Common myeloid progenitor, CD34-positive (primary cell): ENCODE results near the gene CD6.

ENCODE experiments used
- CTCF ChIA-PET: fragments of 350-600 bp; sonication (Branson Sonifier 250); formaldehyde crosslinking; loops from one replicate; lab custom pipeline; 2021; ENCODE audit warnings: antibody characterized with exemption; lab: Charles Lee
- POLR2A ChIA-PET: fragments of 350-600 bp; sonication (Branson Sonifier 250); formaldehyde crosslinking; loops from one replicate; lab custom pipeline; 2021; ENCODE audit warnings: antibody characterized with exemption; lab: Charles Lee
- DNase-seq, 3 donors: peaks; one replicate each; pipeline versions ENCODE4 v3.0.0 to v3.0.0-alpha.2; 2013
- H3K27ac ChIP-seq, 2 experiments: 1 replicate in 1 of 2; 2 replicates in 1 of 2; pipeline ENCODE4 v1.7.0; 2013; ENCODE audit warnings: inconsistent platforms in 2 of 2, low read length in 2 of 2, mild to moderate bottlenecking in 2 of 2, low read depth in 1 of 2, moderate library complexity in 1 of 2; ENCODE audit not compliant: severe bottlenecking in 2 of 2, insufficient read depth in 1 of 2, poor library complexity in 1 of 2
- H3K27me3 ChIP-seq, 5 experiments: replicated peaks in 2 of 5; 1 replicate in 3 of 5; 2 replicates in 2 of 5; pipeline versions ENCODE4 v1.6.1 to v1.7.0; 2013; ENCODE audit warnings: low read length in 4 of 5, mild to moderate bottlenecking in 2 of 5, moderate library complexity in 2 of 5, inconsistent platforms in 1 of 5; ENCODE audit not compliant: insufficient read depth in 5 of 5, control insufficient read depth in 4 of 5
- H3K36me3 ChIP-seq, 4 experiments: 1 replicate in 2 of 4; 2 replicates in 2 of 4; pipeline versions ENCODE4 v1.6.1 to v1.7.0; 2013; ENCODE audit warnings: low read length in 3 of 4, control low read depth in 1 of 4, mild to moderate bottlenecking in 1 of 4; ENCODE audit not compliant: control insufficient read depth in 4 of 4, insufficient read depth in 4 of 4
- H3K4me1 ChIP-seq, 4 experiments: 1 replicate in 3 of 4; 2 replicates in 1 of 4; pipeline versions ENCODE4 v1.6.1 to v1.7.1; 2013; ENCODE audit warnings: low read length in 3 of 4, mild to moderate bottlenecking in 3 of 4, control low read depth in 1 of 4, inconsistent platforms in 1 of 4, moderate library complexity in 1 of 4; ENCODE audit not compliant: control insufficient read depth in 4 of 4, insufficient read depth in 4 of 4; ENCODE audit errors: control extremely low read depth in 1 of 4
- H3K4me3 ChIP-seq, 7 experiments: 1 replicate in 4 of 7; 2 replicates in 3 of 7; pipeline versions ENCODE4 v1.5.1 to v1.7.0; 2013; ENCODE audit warnings: mild to moderate bottlenecking in 7 of 7, low read length in 6 of 7, moderate library complexity in 6 of 7, inconsistent platforms in 2 of 7, low read depth in 2 of 7, control low read depth in 1 of 7; ENCODE audit not compliant: insufficient read depth in 4 of 7, control insufficient read depth in 1 of 7; ENCODE audit errors: extremely low read depth in 1 of 7
- H3K9me3 ChIP-seq, 5 experiments: 1 replicate in 4 of 5; 2 replicates in 1 of 5; pipeline versions ENCODE4 v1.6.1 to v1.7.1; 2013; ENCODE audit warnings: low read length in 4 of 5, mild to moderate bottlenecking in 2 of 5, inconsistent platforms in 1 of 5, low read depth in 1 of 5, moderate library complexity in 1 of 5; ENCODE audit not compliant: control insufficient read depth in 4 of 5, insufficient read depth in 2 of 5; ENCODE audit errors: control extremely low read depth in 1 of 5
- whole genome bisulfite sequencing: methylation state at CpG from one replicate; pipeline ENCODE4 v1.1.5; 2013; ENCODE audit not compliant: insufficient coverage; 5-methylcytosine and 5-hydroxymethylcytosine counted together

The CD6 gene

GRCh38 chr11:60951606-60951903 lies 19.9 kb upstream of the CD6 start:
- H3K9me3 ChIP-seq = no peaks in the 10 kb centered on the region
- H3K36me3 ChIP-seq = no peaks in the 10 kb centered on the region
- 2% methylated on average over 8 of the region's 8 CpGs for WGBS
- H3K27ac ChIP-seq = no peak overlapping the region
- DNase-seq = no peak
- peaks cover 6 to 25% (median 19%) of the 10 kb centered on the region in 4 experiments for H3K4me1 ChIP-seq
- peaks cover 0 to 74% (median 27%) of the 10 kb centered on the region in 5 experiments for H3K27me3 ChIP-seq
- H3K4me3 ChIP-seq = peak overlapping the region; percentile 20 to 82 (median 60)
- ChIA-PET POLR2A (no interaction called here), CTCF (no interaction called here)

- Histone ChIP-seq H3K4me3 (peak within 1 kb of the TSS; percentile 20 to 82 (median 60)), H3K27ac (no peak within 1 kb of the TSS), H3K27me3 (peaks cover 0 to 74% (median 26%) of the 10 kb centered on the region in 5 experiments), H3K4me1 (peaks cover 6 to 25% (median 19%) of the 10 kb centered on the region in 4 experiments), H3K36me3 (no peaks in the 10 kb centered on the region), H3K9me3 (no peaks in the 10 kb centered on the region)
- POLR2A ChIA-PET = no interaction called here
- WGBS = under 1% methylated on average over 17 of the region's 23 CpGs
- CTCF ChIA-PET = interaction anchor here (1.4 kb wide), 1 partner anchor 11 kb away, joined by 4 read pairs; no protein-coding TSS in a partner anchor
- DNase-seq = peak; percentile 66 to 91 (median 89)
These were observed 19.4 kb upstream of the CD6 start, which contains the start of gene SLC15A3 for GRCh38 chr11:60951904-60952741. Gene SLC15A3 (minus strand): TSS chr11:60952176. CDS start chr11:60951551, 625 bp downstream.

- Histone ChIP-seq H3K27ac (no peak overlapping the region), H3K9me3 (no peaks in the 10 kb centered on the region), H3K27me3 (peaks cover 0 to 77% (median 26%) of the 10 kb centered on the region in 5 experiments), H3K4me1 (peaks cover 6 to 25% (median 19%) of the 10 kb centered on the region in 4 experiments), H3K36me3 (no peaks in the 10 kb centered on the region), H3K4me3 (peak overlapping the region in 5 of 7 experiments; percentile 50 to 82 (median 71))
- CTCF ChIA-PET = interaction anchor here (1.3 to 1.4 kb wide), 2 partner anchors 12 to 17 kb away, joined by 4 to 6 read pairs; no protein-coding TSS in a partner anchor
- no peak for DNase-seq
- whole genome bisulfite sequencing = 0% methylated on average over 3 of the region's 3 CpGs
- POLR2A ChIA-PET = no interaction called here
These were observed 18.7 kb upstream of the CD6 start for GRCh38 chr11:60952742-60953170.

- Histone ChIP-seq H3K4me1 (peaks cover 6 to 25% (median 19%) of the 10 kb centered on the region in 4 experiments), H3K9me3 (no peaks in the 10 kb centered on the region), H3K27ac (no peak overlapping the region), H3K27me3 (peaks cover 0 to 76% (median 23%) of the 10 kb centered on the region in 5 experiments), H3K4me3 (no peak overlapping the region), H3K36me3 (no peaks in the 10 kb centered on the region)
- ChIA-PET POLR2A (no interaction called here), CTCF (interaction anchor here (0.6 to 1.4 kb wide), 5 partner anchors 8 to 38 kb away, joined by 3 to 6 read pairs (median 3); no protein-coding TSS in a partner anchor)
- peak in 2 of 3 donors; percentile 52 to 56 for DNase-seq
- 65% methylated on average over 6 of the region's 6 CpGs for WGBS
These were observed 17.7 kb upstream of the CD6 start for GRCh38 chr11:60953781-60954180.

- H3K27ac ChIP-seq = no peak overlapping the region
- peaks cover 6 to 25% (median 19%) of the 10 kb centered on the region in 4 experiments for H3K4me1 ChIP-seq
- peak in 2 of 3 donors; percentile 62 to 74 for DNase-seq
- no peak overlapping the region for H3K4me3 ChIP-seq
- H3K36me3 ChIP-seq = no peaks in the 10 kb centered on the region
- 49% methylated on average over 3 of the region's 5 CpGs for WGBS
- H3K27me3 ChIP-seq = peaks cover 0 to 78% (median 23%) of the 10 kb centered on the region in 5 experiments
- POLR2A ChIA-PET = no interaction called here
- CTCF ChIA-PET = interaction anchor here (0.6 to 1.2 kb wide), 4 partner anchors 9 to 55 kb away, joined by 3 read pairs; no protein-coding TSS in a partner anchor
- H3K9me3 ChIP-seq = no peaks in the 10 kb centered on the region
These were observed 17.1 kb upstream of the CD6 start for GRCh38 chr11:60954421-60954820.

GRCh38 chr11:60955571-60955970 lies 15.9 kb upstream of the CD6 start:
- CTCF ChIA-PET = interaction anchor here (1.0 kb wide), 1 partner anchor 14 kb away, joined by 3 read pairs; no protein-coding TSS in a partner anchor
- no peak overlapping the region for H3K4me3 ChIP-seq
- H3K9me3 ChIP-seq = peaks cover 0 to 2% (median 0%) of the 10 kb centered on the region in 5 experiments
- peak in 2 of 3 donors; percentile 37 to 54 for DNase-seq
- POLR2A ChIA-PET = no interaction called here
- WGBS = 27% methylated on average over 3 of the region's 5 CpGs
- H3K36me3 ChIP-seq = no peaks in the 10 kb centered on the region
- H3K27ac ChIP-seq = no peak overlapping the region
- H3K27me3 ChIP-seq = peaks cover 0 to 77% (median 24%) of the 10 kb centered on the region in 5 experiments
- peaks cover 6 to 25% (median 19%) of the 10 kb centered on the region in 4 experiments for H3K4me1 ChIP-seq
